SU-DHL-6 (cell line): Measurements from ENCODE around the gene PHLDA1.

ENCODE experiments used
- H2AFZ ChIP-seq: fragments of 200-600 bp; sonication (generic); 2 replicates; pipeline ENCODE4 v1.6.1; 2014; ENCODE audit warnings: low read depth, mild to moderate bottlenecking, moderate library complexity, mixed read lengths, antibody characterized with exemption, low read length; ENCODE audit not compliant: severe bottlenecking
- H3F3A ChIP-seq: fragments of 200-600 bp; shearing (Covaris generic); 2 replicates; pipeline ENCODE4 v1.6.0; 2016; ENCODE audit warnings: antibody characterized with exemption, mild to moderate bottlenecking; ENCODE audit not compliant: insufficient read depth
- H3K27ac ChIP-seq: fragments of 200-600 bp; sonication (generic); 2 replicates; pipeline ENCODE4 v1.5.1; 2016; ENCODE audit warnings: low read depth, mild to moderate bottlenecking, low read length, moderate library complexity, mixed read lengths
- H3K27me3 ChIP-seq: fragments of 200-600 bp; sonication (generic), shearing (Covaris generic); 2 replicates; pipeline ENCODE4 v1.6.0; 2014; ENCODE audit warnings: mild to moderate bottlenecking, low read length
- H3K36me3 ChIP-seq: fragments of 200-600 bp; sonication (generic); 2 replicates; pipeline ENCODE4 v1.6.1; 2014; ENCODE audit warnings: mild to moderate bottlenecking, low read length, mixed read lengths
- H3K4me2 ChIP-seq: fragments of 300-600, 200-600 bp; shearing (Covaris generic), sonication (generic); 2 replicates; pipeline ENCODE4 v1.6.0; 2014; ENCODE audit warnings: low read length, low read depth, mild to moderate bottlenecking; ENCODE audit not compliant: poor library complexity, severe bottlenecking
- H3K4me3 ChIP-seq: fragments of 200-600 bp; sonication (generic); 2 replicates; pipeline ENCODE4 v1.5.1; 2014; ENCODE audit warnings: antibody characterized with exemption, low read length, mild to moderate bottlenecking, mixed read lengths; ENCODE audit not compliant: insufficient read depth, poor library complexity, severe bottlenecking
- H3K79me2 ChIP-seq: fragments of 200-600 bp; sonication (generic); 2 replicates; pipeline ENCODE4 v1.6.1; 2014; ENCODE audit warnings: mild to moderate bottlenecking, low read length, moderate library complexity; ENCODE audit not compliant: insufficient read depth
- H3K9ac ChIP-seq: fragments of 200-600 bp; sonication (generic); 2 replicates; pipeline ENCODE4 v1.7.0; 2014; ENCODE audit warnings: mild to moderate bottlenecking, low read length
- H3K9me2 ChIP-seq: fragments of 200-600 bp; sonication (generic); replicated peaks from 2 replicates; pipeline ENCODE4 v1.6.1; 2014; ENCODE audit warnings: low read length; ENCODE audit not compliant: insufficient read depth
- H3K9me3 ChIP-seq: fragments of 200-600 bp; sonication (generic); 2 replicates; pipeline ENCODE4 v1.6.1; 2014; ENCODE audit warnings: low read length, mixed read lengths; ENCODE audit not compliant: insufficient read depth
- H4K20me1 ChIP-seq: fragments of 200-600 bp; sonication (generic); 2 replicates; pipeline ENCODE4 v1.6.1; 2014; ENCODE audit warnings: low read depth, mild to moderate bottlenecking, antibody characterized with exemption, low read length, moderate library complexity, mixed read lengths
- EZH2phosphoT487 ChIP-seq: fragments of 200-600 bp; sonication (generic), shearing (Covaris generic); conservative IDR thresholded peaks from 2 replicates; pipeline ENCODE4 v1.6.1; 2018; ENCODE audit warnings: mild to moderate bottlenecking, antibody characterized with exemption, low read length, moderate library complexity, mixed read lengths
- TF ChIP-seq, protein P1 (sequence below): fragments of 200-600 bp; sonication (generic); IDR thresholded peaks from one replicate; pipeline ENCODE4 v1.5.1; 2017; ENCODE audit warnings: antibody characterized with exemption, mild to moderate bottlenecking, low read length, moderate library complexity; ENCODE audit not compliant: insufficient read depth, poor library complexity, severe bottlenecking

The PHLDA1 gene

DNA sequence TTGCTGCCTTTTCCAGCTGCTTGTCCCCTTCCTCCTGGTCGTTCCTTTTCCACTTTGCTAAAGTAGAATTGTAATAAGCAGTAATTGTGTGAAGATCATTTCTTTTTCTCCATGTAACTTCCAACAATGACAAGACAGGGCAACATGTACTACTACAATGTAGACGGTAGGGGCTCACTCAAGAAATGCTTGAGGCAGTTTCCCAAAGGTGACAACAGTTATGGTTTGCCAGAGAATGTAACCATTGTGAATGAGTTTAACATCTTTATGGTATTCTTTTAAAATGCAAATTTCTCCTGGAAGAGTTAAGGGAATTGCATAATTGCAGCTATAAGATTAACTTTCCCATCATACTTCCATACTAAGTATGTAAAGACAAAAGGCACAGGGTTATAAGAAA is 23.8 kb upstream of the PHLDA1 start:
- Histone ChIP-seq H4K20me1 (peaks cover 12% of the 10 kb centered on the region), H3K9me3 (no peaks in the 10 kb centered on the region), H3F3A (peaks cover 28% of the 10 kb centered on the region; the same call in 1 of the 2 replicates), H3K27ac (no peak overlapping the region), H3K9me2 (no peaks in the 10 kb centered on the region), H3K36me3 (peaks cover 77% of the 10 kb centered on the region), H3K79me2 (peaks cover 12% of the 10 kb centered on the region), H3K9ac (no peak overlapping the region), H3K4me3 (no peak overlapping the region), H3K27me3 (no peaks in the 10 kb centered on the region), H3K4me2 (no peak overlapping the region), H2AFZ (no peak overlapping the region)
- TF ChIP-seq, protein P1, sequence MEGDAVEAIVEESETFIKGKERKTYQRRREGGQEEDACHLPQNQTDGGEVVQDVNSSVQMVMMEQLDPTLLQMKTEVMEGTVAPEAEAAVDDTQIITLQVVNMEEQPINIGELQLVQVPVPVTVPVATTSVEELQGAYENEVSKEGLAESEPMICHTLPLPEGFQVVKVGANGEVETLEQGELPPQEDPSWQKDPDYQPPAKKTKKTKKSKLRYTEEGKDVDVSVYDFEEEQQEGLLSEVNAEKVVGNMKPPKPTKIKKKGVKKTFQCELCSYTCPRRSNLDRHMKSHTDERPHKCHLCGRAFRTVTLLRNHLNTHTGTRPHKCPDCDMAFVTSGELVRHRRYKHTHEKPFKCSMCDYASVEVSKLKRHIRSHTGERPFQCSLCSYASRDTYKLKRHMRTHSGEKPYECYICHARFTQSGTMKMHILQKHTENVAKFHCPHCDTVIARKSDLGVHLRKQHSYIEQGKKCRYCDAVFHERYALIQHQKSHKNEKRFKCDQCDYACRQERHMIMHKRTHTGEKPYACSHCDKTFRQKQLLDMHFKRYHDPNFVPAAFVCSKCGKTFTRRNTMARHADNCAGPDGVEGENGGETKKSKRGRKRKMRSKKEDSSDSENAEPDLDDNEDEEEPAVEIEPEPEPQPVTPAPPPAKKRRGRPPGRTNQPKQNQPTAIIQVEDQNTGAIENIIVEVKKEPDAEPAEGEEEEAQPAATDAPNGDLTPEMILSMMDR: no peak
- TF ChIP-seq EZH2phosphoT487: no peak

DNA sequence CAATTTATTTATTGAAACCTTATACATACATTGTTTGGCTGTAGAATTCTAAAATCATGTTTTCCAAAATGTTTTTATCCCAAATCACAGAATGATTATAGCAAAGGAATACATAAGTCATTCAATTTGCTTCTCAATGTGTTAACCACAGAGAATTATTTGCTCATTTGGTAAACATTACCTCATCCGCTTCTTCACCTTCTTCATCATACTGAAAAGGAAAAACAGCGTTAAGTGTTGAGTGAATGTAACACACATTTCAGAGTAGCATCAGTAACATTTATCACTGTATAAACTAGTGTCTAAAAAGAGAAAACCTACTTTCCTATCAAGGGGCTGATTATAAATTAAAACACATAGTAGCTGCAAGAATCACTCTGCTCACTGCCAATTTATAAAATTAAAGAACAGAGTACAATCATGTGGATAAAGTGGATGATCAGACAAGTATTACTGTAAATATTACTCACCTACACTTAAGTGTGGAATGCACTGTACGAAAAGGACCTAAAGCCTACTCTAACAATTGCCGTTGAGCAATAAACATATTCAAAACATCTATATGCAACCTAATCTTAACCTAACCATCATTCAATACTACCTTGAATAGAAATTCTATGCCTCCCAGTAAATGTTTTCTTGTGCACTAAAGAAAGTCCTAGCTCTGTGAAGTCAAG is 18.1 kb upstream of the PHLDA1 start:
- H3K9me3 ChIP-seq: no peaks in the 10 kb centered on the region
- no peak overlapping the region for H3K4me3 ChIP-seq
- peaks cover 44% of the 10 kb centered on the region for H3F3A ChIP-seq
- no peaks in the 10 kb centered on the region for H3K79me2 ChIP-seq
- TF ChIP-seq, protein P1: no peak
- TF ChIP-seq EZH2phosphoT487: no peak
- peaks cover 78% of the 10 kb centered on the region for H3K36me3 ChIP-seq
- H4K20me1 ChIP-seq: peaks cover 11% of the 10 kb centered on the region
- H3K9me2 ChIP-seq: no peaks in the 10 kb centered on the region
- no peaks in the 10 kb centered on the region for H3K27me3 ChIP-seq
- H3K27ac ChIP-seq: no peak overlapping the region
- no peak overlapping the region for H2AFZ ChIP-seq
- no peak overlapping the region for H3K9ac ChIP-seq
- no peak overlapping the region for H3K4me2 ChIP-seq

DNA sequence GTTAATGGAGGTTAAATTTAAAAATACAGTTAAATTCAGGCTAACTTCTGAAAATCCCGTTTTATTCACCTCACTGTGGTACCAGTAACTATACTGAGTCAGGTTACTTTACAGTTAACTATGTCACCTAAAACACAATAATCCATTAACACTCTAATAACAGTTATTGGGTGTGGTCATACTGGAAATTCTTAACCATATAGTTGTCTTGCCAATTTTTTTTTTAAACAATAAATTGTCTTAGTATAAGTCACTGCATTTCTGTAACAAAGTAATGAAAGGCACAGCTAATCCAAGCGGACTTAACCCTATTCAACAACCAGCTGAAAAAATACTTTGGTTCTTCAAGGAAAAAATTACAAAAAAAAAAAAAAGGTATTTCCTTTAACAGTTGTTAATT is 16.2 kb upstream of the PHLDA1 start:
- H3K9me3 ChIP-seq: no peaks in the 10 kb centered on the region
- H3F3A ChIP-seq: peaks cover 35% of the 10 kb centered on the region
- H2AFZ ChIP-seq: no peak overlapping the region
- no peak overlapping the region for H3K27ac ChIP-seq
- TF ChIP-seq EZH2phosphoT487: no peak
- TF ChIP-seq, protein P1: no peak
- peaks cover 59% of the 10 kb centered on the region for H3K36me3 ChIP-seq
- no peaks in the 10 kb centered on the region for H3K79me2 ChIP-seq
- peaks cover 4% of the 10 kb centered on the region; the same call in 1 of the 2 replicates for H4K20me1 ChIP-seq
- no peaks in the 10 kb centered on the region for H3K9me2 ChIP-seq
- H3K4me3 ChIP-seq: no peak overlapping the region
- H3K27me3 ChIP-seq: no peaks in the 10 kb centered on the region
- no peak overlapping the region for H3K4me2 ChIP-seq
- H3K9ac ChIP-seq: no peak overlapping the region
